Gastrocnemius medialis (tissue), 4 donors: ENCODE results near the gene ATP1B1. TPM values are rescaled to one million over a fixed set of nuclear protein-coding genes. Genes with fewer than 3 reads are reported as not detected.

Experiments used
- ATAC-seq, 2 donors: fragments of 150-250 bp; one replicate each; pipeline ENCODE4 v1.9.1; 2016
- DNase-seq, 2 donors: peaks; one replicate each; pipeline ENCODE4 v3.0.0-alpha.2; 2019
- H3K27ac ChIP-seq, 4 donors: fragments of 200-600 bp; sonication (generic); 1 replicate in 1 of 4; 2 replicates in 3 of 4; pipeline ENCODE4 v1.5.1; 2016 to 2018; ENCODE audit warnings: mild to moderate bottlenecking in 2 of 4, moderate library complexity in 1 of 4
- H3K27me3 ChIP-seq, 3 donors: fragments of 200-600 bp; sonication (generic) in 2 of 3; 1 replicate in 1 of 3; 2 replicates in 2 of 3; pipeline versions ENCODE4 v1.5.1 to v1.6.0; 2016 to 2019; ENCODE audit warnings: mild to moderate bottlenecking in 1 of 3, moderate library complexity in 1 of 3
- H3K36me3 ChIP-seq, 2 donors: fragments of 200-600 bp; sonication (generic) in 1 of 2; one replicate each; pipeline ENCODE4 v1.5.1; 2017 to 2018
- H3K4me1 ChIP-seq, 2 donors: fragments of 200-600 bp; sonication (generic) in 1 of 2; one replicate each; pipeline ENCODE4 v1.5.1; 2016 to 2017; ENCODE audit warnings: mild to moderate bottlenecking in 2 of 2
- H3K4me3 ChIP-seq, 4 donors: fragments of 200-600 bp; sonication (generic) in 3 of 4; 1 replicate in 1 of 4; 2 replicates in 3 of 4; pipeline ENCODE4 v1.5.1; 2016 to 2019; ENCODE audit warnings: mild to moderate bottlenecking in 2 of 4
- H3K9me3 ChIP-seq, 3 donors: fragments of 200-600 bp; sonication (generic) in 2 of 3; 1 replicate in 1 of 3; 2 replicates in 2 of 3; pipeline ENCODE4 v1.5.1; 2016 to 2019
- POLR2A ChIP-seq, 2 donors: fragments of 450-650 bp; IDR thresholded peaks; one replicate each; pipeline ENCODE4 v1.6.1; 2017; ENCODE audit warnings: antibody characterized with exemption in 2 of 2, mild to moderate bottlenecking in 2 of 2, moderate library complexity in 2 of 2
- in situ Hi-C, 4 donors: fragments of 200-750 bp; cut with MboI; loops; one replicate each; pipeline versions ENCODE4 v1.15.0 to v1.8.0; 2017; ENCODE audit warnings: low sequenced_read_pairs in 4 of 4
- intact Hi-C: fragments of 100-400 bp; cut with DNase I; formaldehyde crosslinking; loops from one replicate; pipeline ENCODE4 v1.15.1; 2023; ENCODE audit warnings: low total_unique reads
- total RNA-seq, 4 donors: library from RNA; depleted of rRNA; stranded (reverse); fragments of >200 nt; gene quantifications; one replicate each; pipeline versions ENCODE4 v1.1.0 to v1.2.3, GENCODE V29; 2016
- TF ChIP-seq, protein P1 (sequence below), 5 experiments: fragments of 450-650 bp in 3 of 5; fragments of 200-600 bp in 2 of 5; sonication (generic) in 2 of 5; IDR thresholded peaks in 4 of 5; conservative IDR thresholded peaks in 1 of 5; 1 replicate in 4 of 5; 2 replicates in 1 of 5; pipeline ENCODE4 v1.5.1; 2016 to 2019; ENCODE audit warnings: antibody characterized with exemption in 5 of 5, mild to moderate bottlenecking in 3 of 5, moderate library complexity in 3 of 5

Gene ATP1B1
- total RNA-seq, 4 donors from 2014 or later, result 111 to 377 (median 324) TPM

DNA sequence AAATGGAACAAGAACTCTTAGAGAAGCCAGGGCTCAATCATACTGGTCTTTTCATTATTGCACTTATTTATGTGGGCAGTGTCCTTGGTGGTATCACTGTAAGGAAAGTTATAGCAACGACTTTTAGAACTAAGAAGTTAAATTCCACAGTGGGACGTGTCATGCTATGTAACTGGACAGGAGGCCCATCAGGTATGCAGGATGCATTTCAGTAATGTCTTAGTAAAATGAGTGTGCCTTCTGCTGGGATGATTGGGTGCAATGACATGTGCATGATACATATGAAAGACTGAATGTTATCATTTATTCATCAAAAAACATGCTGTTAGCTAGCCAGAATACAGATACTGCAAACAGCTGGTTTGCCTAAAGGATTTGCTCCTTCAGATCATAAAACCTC, 6.9 kb upstream of the ATP1B1 start:
- ATAC-seq, result no peak
- H3K4me3 ChIP-seq, result no peak overlapping the region
- no peak overlapping the region for H3K27ac ChIP-seq
- peaks cover 0 to 7% of the 10 kb centered on the region in 2 donors for H3K4me1 ChIP-seq
- H3K9me3 ChIP-seq, result no peaks in the 10 kb centered on the region
- TF ChIP-seq, protein P1, sequence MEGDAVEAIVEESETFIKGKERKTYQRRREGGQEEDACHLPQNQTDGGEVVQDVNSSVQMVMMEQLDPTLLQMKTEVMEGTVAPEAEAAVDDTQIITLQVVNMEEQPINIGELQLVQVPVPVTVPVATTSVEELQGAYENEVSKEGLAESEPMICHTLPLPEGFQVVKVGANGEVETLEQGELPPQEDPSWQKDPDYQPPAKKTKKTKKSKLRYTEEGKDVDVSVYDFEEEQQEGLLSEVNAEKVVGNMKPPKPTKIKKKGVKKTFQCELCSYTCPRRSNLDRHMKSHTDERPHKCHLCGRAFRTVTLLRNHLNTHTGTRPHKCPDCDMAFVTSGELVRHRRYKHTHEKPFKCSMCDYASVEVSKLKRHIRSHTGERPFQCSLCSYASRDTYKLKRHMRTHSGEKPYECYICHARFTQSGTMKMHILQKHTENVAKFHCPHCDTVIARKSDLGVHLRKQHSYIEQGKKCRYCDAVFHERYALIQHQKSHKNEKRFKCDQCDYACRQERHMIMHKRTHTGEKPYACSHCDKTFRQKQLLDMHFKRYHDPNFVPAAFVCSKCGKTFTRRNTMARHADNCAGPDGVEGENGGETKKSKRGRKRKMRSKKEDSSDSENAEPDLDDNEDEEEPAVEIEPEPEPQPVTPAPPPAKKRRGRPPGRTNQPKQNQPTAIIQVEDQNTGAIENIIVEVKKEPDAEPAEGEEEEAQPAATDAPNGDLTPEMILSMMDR (IDR thresholded peaks at IDR 0.05 in 4 of 5, conservative IDR thresholded peaks at IDR 0.05 in 1 of 5), result no peak
- TF ChIP-seq POLR2A (IDR thresholded peaks at IDR 0.05), result no peak
- no peaks in the 10 kb centered on the region for H3K27me3 ChIP-seq
- H3K36me3 ChIP-seq, result no peaks in the 10 kb centered on the region
- intact Hi-C loops (no loop called here), in situ Hi-C loops (no loop called here)
- DNase-seq, result no peak

DNA sequence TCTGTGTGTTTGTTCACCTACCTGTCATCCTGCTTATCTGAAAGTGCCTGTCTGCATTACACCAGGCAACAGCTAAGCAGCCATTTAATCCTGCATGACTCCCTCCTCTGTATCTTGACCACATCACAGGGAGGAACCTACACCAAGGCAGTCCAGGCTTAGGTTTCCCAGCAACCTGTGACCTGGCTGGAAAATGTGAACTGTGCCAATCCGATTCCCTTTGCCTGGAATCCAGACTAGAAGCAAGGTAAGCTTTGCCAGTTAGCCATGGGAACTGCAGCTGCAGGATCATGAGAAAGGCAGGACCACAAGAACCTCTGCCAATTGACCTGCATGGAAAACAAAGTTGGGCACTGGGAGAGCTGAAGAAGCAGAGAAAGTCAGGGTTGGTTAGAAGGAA, 6.3 kb upstream of the ATP1B1 start:
- Histone ChIP-seq H3K4me1 (peaks cover 0 to 7% of the 10 kb centered on the region in 2 donors), H3K9me3 (no peaks in the 10 kb centered on the region), H3K27ac (no peak overlapping the region), H3K4me3 (no peak overlapping the region), H3K27me3 (no peaks in the 10 kb centered on the region), H3K36me3 (no peaks in the 10 kb centered on the region)
- DNase-seq, result no peak
- in situ Hi-C loops (loop anchor here in 3 of 4 donors (25.0 kb wide), 3 partner anchors 387 to 1163 kb away; partner anchors contain the start of genes SLC19A2 (in 2 of the 3), DCAF6 (in 1 of the 3) and MPC2 (in 1 of the 3)), intact Hi-C loops (no loop called here)
- no peak for TF ChIP-seq POLR2A (IDR thresholded peaks at IDR 0.05)
- TF ChIP-seq, protein P1 (IDR thresholded peaks at IDR 0.05 in 4 of 5, conservative IDR thresholded peaks at IDR 0.05 in 1 of 5), result no peak
- ATAC-seq, result no peak

DNA sequence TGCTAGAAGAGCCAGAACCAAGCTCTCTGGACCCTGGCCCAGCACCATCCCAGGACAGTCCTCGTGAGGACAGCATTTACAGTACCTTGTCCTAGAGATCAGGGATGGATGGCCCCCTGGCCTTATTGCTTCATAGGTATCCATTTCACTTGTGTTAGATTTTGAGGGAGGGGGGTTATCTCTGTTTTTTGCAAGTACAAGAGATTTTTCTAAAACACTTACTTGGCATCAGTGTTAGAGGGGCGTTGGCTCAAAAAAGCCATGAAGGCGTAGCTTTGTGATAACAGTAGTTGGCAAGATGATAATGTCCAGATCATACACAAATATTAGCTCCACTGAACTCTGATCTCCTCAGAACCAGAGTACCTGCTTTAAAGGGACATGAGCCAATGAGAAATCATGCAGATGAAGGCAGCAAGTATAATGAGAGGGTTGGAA, 5.8 kb upstream of the ATP1B1 start:
- Histone ChIP-seq H3K36me3 (no peaks in the 10 kb centered on the region), H3K9me3 (no peaks in the 10 kb centered on the region), H3K4me1 (peaks cover 0 to 7% of the 10 kb centered on the region in 2 donors), H3K4me3 (no peak overlapping the region), H3K27me3 (no peaks in the 10 kb centered on the region), H3K27ac (no peak overlapping the region)
- ATAC-seq (no peak), DNase-seq (no peak)
- in situ Hi-C loops (loop anchor here in 3 of 4 donors (25.0 kb wide), 3 partner anchors 387 to 1163 kb away; partner anchors contain the start of genes SLC19A2 (in 2 of the 3), DCAF6 (in 1 of the 3) and MPC2 (in 1 of the 3)), intact Hi-C loops (no loop called here)
- TF ChIP-seq, protein P1 (IDR thresholded peaks at IDR 0.05 in 4 of 5, conservative IDR thresholded peaks at IDR 0.05 in 1 of 5), result no peak
- TF ChIP-seq POLR2A (IDR thresholded peaks at IDR 0.05), result no peak

DNA sequence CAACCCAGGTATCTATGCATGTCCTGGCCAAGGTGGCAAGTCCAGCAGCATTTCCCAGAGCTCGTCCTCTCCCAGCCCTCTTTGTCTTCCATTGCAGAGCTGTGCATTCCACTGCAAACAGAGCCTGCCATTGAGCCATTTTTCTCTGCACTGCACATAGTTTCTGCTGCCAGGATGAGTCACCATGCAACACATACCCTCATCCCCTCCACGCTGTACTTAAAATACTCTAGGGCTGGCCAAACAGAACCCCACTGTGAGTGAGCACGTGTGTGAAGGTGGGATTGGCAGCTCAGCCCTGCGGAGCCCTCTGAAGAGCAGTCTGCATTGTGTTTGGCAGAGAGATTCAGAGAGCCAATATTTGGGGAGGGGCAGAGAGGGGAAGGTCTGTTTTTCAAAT, 3.9 kb upstream of the ATP1B1 start:
- in situ Hi-C loops, result loop anchor here in 3 of 4 donors (25.0 kb wide), 3 partner anchors 385 to 1165 kb away; partner anchors contain the start of genes SLC19A2 (in 2 of the 3), DCAF6 (in 1 of the 3) and MPC2 (in 1 of the 3)
- Histone ChIP-seq H3K4me3 (no peak overlapping the region), H3K27me3 (no peaks in the 10 kb centered on the region), H3K36me3 (no peaks in the 10 kb centered on the region), H3K4me1 (peaks cover 3 to 7% of the 10 kb centered on the region in 2 donors), H3K27ac (peak overlapping the region in 2 of 4 donors; percentile 33 to 39), H3K9me3 (no peaks in the 10 kb centered on the region)
- ATAC-seq, result no peak
- TF ChIP-seq, protein P1 (IDR thresholded peaks at IDR 0.05 in 4 of 5, conservative IDR thresholded peaks at IDR 0.05 in 1 of 5), result no peak
- TF ChIP-seq POLR2A (IDR thresholded peaks at IDR 0.05), result no peak
- DNase-seq, result no peak
- intact Hi-C loops, result no loop called here
